NCI-H1105 (cell line): ENCODE data around the gene SAMM50.
"Not testable (repeated sequence)": the region's sequence is repeated elsewhere in the genome, so short reads cannot be mapped to it uniquely, and the experiment has no call there.

Source experiments
- DNase-seq: peaks from one replicate; lab custom pipeline; 2025; lab: John Stamatoyannopoulos, UW

Gene SAMM50

GRCh38 chr22:44001521-44001920 lies 46.3 kb downstream of the SAMM50 start:
- DNase-seq: no peak

- no peak for DNase-seq
These were observed 47.1 kb downstream of the SAMM50 start for GRCh38 chr22:44002324-44002723.

GRCh38 chr22:44002997-44003396 lies 47.8 kb downstream of the SAMM50 start:
- no peak for DNase-seq

GRCh38 chr22:44003405-44004103 lies 48.3 kb downstream of the SAMM50 start:
- no peak for DNase-seq

- no peak for DNase-seq
These were observed 48.8 kb downstream of the SAMM50 start for GRCh38 chr22:44004104-44004460.

- no peak for DNase-seq
These were observed 50.3 kb downstream of the SAMM50 start for GRCh38 chr22:44005524-44005923.

GRCh38 chr22:44012162-44012561 lies 56.9 kb downstream of the SAMM50 start:
- DNase-seq: no peak

GRCh38 chr22:44012591-44012990 lies 57.3 kb downstream of the SAMM50 start:
- DNase-seq: no peak

GRCh38 chr22:44014241-44014640 lies 59.0 kb downstream of the SAMM50 start:
- no peak for DNase-seq

- not testable (repeated sequence) for DNase-seq
These were observed 61.3 kb downstream of the SAMM50 start for GRCh38 chr22:44016586-44016985.

GRCh38 chr22:44018594-44018993 lies 63.4 kb downstream of the SAMM50 start:
- DNase-seq: no peak

GRCh38 chr22:44019416-44019815 lies 64.2 kb downstream of the SAMM50 start:
- no peak for DNase-seq

GRCh38 chr22:44019846-44020245 lies 64.6 kb downstream of the SAMM50 start:
- no peak for DNase-seq

- DNase-seq: no peak
These were observed 65.7 kb downstream of the SAMM50 start for GRCh38 chr22:44020981-44021380.

- no peak for DNase-seq
These were observed 68.4 kb downstream of the SAMM50 start for GRCh38 chr22:44023404-44024287.

GRCh38 chr22:44024288-44024921 lies 69.2 kb downstream of the SAMM50 start, which contains the start of gene PARVB:
Gene PARVB, plus strand, starts transcription at chr22:44024302. Its CDS starts 38 bp downstream, at chr22:44024340.
- DNase-seq: no peak

GRCh38 chr22:44025171-44026065 lies 70.2 kb downstream of the SAMM50 start:
- DNase-seq: no peak

GRCh38 chr22:44026066-44026629 lies 70.9 kb downstream of the SAMM50 start:
- no peak for DNase-seq

GRCh38 chr22:44026630-44027511 lies 71.6 kb downstream of the SAMM50 start:
- no peak for DNase-seq

GRCh38 chr22:44028091-44028490 lies 72.8 kb downstream of the SAMM50 start:
- no peak for DNase-seq
